T-helper 1 cell (primary cell): ENCODE measurements around the gene C22orf39.

Source experiments
- DNase-seq, 5 donors: peaks; one replicate each; pipeline ENCODE4 v3.0.0-alpha.2; 2012 to 2020
- total RNA-seq, 4 donors: gene quantifications; one replicate each; lab custom pipeline; 2026; lab: John Stamatoyannopoulos, UW

C22orf39 gene, protein sequence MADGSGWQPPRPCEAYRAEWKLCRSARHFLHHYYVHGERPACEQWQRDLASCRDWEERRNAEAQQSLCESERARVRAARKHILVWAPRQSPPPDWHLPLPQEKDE
- total RNA-seq = 15.6 to 29.4 (median 24.0) reads per million in 4 donors

DNA sequence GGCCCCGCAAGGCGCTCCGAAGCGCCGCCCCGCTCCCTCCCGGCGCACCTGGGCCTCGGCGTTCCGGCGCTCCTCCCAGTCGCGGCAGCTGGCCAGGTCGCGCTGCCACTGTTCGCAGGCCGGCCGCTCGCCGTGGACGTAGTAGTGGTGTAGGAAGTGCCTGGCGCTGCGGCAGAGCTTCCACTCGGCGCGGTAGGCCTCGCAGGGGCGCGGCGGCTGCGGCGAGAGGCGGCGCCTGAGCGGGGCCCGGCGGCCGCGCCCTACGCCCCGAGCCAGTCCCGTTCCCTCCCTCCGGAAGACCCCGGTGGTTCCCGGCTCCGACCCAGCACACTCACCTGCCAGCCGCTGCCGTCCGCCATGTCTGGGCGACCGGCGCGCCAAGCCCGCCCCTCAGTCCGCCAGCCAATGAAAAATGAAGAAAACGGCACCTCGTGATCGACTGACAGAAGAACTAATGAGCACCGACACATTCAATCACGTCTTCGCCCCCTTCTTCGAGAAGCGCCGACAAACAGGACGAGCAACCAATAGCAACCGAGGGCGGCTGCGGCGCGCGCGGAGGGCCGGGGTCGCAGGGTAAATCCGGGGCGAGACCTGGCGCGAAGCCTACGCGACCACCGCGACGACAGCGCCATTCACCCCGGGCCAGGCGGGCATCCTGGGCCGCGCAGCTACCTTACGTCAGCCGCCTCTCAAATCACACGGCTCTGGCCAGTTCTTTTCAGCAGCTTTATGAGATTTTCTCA lies at the start of gene C22orf39:
C22orf39 (minus strand) TSS at position 382 of the 746 bp plus-strand sequence; CDS start at position 359, 23 bp downstream.
- peak; percentile 78 to 93 (median 85) for DNase-seq

DNA sequence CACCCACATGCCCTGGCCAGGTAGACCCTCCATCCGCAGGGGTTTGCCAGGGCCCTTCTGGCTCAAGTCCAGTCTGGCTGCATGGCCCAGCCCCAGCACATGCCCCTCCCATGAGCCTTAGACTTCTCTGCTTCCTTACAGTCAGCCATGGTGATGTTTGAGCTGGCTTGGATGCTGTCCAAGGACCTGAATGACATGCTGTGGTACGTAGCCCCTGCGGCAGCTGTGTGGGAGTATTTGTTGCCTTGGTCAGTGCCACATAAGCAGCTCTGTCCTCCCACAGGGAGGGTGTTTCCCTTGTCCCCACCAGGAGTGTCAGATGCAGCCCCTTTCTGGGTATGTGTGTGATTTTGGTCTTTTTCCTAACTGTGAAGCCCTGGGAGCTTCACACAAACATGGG lies 49.7 kb upstream of the C22orf39 start:
- DNase-seq = no peak

DNA sequence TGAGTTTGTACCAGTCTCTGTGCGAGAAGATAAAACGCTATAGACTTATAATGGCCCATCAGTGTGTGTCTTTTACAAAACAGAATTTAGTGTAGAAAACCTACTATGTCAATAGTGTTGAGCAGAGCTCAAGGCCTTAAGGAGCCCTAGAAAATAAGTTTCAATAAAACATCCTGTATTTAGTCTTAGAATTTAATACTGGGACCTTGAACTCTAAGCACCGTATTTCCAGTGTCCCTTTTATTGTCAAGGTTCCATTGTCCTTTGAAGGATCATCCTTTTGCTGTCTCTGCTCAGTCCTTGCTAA lies 48.8 kb upstream of the C22orf39 start:
- DNase-seq = no peak

DNA sequence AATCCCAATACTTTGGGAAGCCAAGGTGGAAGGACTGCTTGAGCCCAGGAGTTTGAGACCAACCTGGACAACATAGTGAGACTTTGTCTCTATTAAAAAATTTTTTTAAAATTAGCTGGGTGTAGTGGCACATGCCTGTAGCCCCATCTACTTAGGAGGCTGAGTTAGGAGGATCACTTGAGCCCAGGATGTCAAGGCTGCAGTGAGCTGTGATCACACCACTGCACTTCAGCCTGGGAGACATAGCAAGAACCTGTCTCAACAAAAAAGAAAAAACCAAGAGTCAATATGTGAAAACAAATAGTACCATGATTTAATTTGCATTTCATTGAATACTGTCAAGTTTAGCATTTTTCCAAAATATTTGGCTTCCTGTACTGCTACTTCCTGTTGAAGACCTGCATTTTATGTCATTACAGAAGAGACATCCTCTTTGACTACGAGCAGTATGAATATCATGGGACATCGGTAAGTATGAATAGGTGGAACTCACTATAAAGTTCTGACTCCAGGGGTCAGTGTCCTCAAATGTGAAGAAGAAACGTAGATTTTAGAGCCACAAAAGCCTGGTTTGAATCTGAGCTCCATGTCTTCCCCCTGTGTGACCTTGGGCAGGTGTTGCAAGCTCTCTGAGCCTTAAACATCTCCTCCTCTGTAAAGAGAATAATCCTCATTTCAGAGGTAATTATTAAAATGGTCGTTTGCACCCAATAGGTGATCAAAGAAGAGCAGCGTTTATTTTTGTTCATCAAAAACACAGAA lies 48.2 kb upstream of the C22orf39 start:
- peak in 1 of 5 donors; percentile 38 for DNase-seq

DNA sequence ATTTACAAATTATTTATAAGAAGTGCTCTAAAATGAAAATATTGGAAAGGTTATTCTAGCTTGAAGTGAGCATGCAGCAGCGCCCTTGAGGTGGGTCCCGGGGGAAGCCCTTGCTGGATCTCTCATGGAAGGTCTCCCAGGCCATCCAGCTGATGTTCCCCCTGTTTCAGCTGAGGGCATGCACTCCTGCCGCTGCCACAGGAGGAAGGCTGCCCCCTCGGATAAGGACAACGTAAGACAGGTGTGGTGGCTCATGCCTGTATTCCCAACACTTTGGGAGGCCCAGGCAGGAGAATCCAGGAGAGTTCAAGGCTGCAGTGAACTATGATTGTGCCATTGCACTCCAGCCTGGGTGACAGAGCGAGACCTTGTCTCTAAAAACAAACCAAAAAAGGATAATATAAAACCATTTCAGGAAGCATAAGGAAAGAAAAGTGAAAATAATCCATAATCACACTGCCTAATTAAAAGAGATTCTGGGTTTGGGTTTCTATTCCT lies 47.2 kb upstream of the C22orf39 start:
- no peak for DNase-seq

DNA sequence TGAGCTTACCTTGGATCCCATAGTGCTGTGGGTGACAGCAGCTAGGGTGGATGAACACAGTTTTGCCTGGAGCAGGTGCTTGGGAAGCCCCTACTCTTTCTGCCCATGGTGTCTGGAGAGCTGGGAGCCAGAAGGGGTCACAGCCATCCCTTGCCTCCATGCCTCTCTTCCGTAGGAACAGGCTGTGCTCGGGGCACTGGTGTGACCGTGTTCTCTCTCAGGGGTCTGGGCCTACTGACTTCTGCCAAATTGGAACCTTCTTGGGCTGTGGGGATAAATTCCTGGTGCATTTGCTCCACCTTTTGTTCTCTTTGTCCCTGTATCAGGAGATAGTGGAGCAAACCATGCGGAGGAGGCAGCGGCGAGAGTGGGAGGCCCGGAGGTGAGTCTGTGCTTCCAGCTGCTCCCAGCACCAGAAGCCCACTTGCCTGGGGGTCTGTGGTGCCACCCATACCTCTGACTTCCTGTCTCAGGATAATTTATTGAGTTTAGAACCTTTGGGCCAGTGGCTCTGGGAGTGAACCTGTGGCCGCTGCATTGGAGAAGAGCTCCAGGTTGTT lies 46.6 kb upstream of the C22orf39 start:
- DNase-seq = no peak

DNA sequence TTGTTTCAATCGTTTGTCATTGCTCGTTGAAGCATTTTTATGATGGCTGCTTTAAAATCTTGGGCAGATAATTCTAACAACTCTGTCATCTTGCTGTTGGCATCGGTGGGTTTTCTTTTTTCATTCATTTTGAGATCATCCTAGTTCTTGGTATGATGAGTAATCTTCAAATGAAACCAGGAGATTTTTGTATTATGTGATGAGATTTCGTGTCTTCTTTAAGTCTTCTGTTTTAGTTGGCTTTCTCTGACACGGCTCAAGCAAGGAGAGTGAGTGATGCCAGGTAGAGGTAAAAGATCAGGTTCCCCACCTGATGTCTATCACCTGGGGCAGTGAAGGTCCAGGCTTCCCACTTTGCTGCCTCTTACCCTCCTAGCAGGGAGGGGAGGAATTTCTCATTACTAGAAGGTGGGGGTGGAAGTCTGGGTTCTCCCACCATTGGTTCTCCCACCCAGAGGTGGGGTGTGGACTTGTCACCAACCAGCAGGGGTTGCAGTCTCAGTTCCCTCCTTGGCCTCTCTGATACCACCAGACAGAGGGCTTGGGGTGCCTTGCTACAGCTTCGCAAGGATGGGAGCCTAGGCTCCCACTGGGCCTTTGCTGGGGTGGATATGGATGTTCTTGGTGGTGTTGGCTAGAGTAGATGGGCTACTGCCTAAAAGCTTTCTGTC lies 45.1 kb upstream of the C22orf39 start:
- DNase-seq = no peak

DNA sequence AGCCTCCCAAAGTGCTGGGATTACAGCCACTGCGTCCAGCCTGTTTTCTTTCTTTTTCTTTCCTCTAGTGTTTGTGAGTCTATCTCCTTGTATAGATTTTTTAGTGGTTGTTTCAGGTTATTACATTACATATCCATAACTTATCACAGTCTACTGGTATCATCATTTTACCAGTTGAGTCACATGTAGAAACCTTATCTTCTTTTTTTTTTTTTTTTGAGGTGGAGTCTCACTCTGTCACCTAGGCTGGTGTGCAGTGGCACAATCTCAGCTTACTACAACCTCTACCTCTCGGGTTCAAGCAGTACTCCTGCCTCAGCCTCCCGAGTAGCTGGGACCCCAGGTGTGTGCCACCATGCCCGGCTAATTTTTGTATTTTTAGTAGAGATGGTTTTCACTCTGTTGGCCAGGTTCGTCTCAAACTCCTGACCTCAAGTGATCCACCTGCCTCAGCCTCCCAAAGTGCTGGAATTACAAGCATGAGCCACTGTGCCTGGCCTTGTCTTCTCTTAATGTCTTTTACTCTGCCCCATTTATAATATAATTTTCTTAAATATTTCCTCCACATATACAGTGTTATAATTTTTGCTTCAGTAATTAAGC lies 43.2 kb upstream of the C22orf39 start:
- DNase-seq = no peak

DNA sequence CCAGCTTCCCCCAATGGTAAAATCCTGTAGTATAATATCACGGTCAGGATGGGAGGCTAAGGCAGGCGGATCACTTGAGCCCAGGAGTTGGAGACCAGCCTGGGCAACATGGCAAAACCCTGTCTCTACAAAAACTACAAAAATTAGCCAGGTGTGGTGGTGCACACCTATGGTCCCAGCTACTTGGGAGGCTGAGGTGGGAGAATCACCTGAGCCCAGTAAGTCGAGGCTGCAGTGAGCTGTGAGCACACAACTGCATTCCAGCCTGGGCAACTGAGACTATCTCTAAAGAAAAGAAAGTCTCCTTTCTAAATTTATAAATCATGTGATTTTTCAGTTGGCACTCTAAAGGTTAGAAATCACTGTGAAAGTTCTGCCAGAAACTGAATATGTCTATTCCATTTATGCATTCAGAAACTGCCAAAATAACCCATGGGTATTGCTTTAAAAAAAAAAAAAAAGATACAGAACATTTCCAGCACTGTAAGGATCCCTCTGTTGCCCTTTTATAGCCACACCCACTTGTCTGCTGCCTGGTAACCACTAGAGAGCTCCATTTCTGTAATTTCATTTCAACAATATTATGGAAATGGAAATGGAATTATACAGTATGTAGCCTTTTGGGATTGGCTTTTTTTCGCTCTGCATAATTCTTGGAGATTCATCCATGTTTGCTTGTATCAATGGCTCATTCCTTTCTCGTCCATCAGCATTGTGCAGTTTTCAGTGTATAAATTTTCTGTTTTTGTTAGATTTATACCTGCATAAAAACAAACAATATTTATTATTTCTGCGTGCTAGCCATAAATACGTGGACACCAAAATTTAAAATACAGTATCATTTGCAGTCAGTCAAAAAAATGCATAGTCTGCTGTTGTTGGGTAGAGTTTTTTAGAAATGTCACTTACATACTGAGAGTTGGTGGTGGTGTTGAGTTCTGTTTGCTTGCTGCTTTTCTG lies 41.7 kb upstream of the C22orf39 start:
- no peak for DNase-seq

DNA sequence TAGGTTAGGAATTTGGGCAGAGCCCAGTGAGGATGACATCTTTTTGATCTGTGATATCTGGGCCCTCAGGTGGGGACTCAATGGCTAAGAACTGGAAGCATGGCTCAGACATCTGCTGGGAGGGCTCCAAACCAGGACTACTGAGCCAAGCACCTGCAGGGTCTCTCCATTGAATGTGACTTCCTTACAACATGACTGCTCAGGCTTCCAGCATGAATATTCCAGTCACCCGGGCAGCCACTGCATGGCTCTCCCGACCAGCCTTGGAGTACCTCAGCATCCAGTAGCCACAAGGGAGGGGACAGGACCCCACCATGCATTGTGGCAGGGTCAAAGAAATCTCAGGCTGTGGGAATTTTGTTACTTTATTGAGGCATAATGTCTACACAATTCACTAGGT lies 40.8 kb upstream of the C22orf39 start:
- DNase-seq = no peak

DNA sequence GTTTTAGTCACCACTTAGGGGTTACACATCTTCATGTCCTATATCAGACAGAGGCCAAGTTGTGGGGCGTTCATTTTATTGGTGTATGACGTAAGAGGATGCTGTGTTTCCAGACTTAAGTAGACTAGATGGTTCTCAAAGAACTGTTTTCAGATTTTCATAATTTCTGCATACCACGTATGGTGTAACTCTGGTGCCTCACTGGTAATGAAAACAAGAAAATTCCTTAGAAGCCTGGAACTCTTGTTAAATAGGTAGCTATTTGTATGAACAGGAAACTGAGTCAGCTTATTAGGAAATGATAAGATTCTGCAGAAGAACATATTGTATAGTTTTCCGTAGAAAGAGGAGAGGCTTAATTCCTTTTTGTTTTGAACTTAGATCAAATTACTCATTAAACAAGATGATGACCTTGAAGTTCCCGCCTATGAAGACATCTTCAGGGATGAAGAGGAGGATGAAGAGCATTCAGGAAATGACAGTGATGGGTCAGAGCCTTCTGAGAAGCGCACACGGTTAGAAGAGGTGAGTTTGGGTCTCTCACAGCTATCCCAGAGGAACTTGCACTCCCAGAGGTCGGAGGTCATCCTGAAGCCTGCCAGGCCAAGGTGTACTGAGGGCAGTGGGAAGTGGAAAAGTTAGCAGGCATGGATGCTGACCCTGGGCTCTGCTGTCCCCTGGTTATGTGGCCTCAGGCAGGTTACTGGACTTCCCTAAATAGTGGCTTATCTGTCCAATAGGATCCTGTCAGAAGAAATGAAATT lies 36.2 kb upstream of the C22orf39 start:
- DNase-seq = no peak

DNA sequence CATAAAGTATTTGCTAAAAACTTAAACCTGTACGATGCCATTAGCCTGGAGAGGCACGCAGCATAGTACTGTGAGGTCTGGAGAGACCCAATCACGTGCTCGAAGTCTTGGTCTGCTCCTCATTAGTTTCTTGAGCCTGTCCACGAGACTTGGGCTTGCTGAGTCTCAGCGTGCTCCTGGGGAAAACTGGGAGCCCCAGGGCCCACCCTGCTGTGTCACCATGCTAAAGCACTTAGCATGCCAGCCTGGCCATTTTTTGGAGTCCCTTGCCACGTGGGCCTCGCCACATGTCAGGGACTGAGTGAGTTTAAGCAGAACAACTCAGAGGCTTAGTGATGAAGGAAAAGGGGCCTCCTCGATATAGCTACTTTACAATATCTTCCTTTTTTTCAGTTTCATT lies 34.8 kb upstream of the C22orf39 start:
- no peak for DNase-seq

DNA sequence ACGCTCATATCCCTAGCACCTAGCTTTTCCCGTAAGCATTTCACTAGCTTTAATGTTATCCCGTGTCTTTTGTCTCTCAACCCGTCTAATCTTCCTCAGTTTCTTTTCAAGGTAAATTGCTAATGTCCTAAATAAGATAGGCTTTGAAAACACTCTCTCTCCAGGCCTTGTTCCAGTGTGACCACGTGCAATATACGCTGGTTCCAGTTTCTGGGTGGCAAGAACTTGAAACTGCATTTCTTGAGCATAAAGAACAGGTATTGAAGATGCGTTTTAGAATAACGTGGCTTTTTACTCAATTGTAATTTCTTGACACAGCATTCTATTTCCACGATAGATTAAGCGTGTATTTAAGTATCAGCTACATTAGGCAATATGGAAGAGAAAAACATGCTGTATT lies 33.3 kb upstream of the C22orf39 start:
- no peak for DNase-seq

DNA sequence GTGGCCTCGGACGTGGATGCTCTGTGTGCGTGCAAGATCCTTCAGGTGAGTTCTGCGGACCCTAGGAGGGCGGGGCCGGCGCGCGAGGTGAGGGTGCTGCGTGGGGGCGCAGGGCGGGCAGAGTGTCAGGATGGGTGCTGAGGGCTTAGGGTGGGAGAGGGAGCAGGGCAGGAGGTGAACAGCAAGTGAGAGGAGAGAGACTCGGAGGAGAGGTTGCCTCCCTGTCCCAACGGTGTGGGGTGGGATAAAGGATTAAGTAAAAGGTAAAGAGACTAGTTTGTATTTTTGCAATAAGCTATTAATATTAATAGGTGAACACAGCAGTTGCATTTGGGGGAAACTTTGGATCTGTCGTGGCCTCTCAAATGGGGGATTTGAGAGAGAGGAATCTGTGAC lies 32.7 kb upstream of the C22orf39 start:
- no peak for DNase-seq

DNA sequence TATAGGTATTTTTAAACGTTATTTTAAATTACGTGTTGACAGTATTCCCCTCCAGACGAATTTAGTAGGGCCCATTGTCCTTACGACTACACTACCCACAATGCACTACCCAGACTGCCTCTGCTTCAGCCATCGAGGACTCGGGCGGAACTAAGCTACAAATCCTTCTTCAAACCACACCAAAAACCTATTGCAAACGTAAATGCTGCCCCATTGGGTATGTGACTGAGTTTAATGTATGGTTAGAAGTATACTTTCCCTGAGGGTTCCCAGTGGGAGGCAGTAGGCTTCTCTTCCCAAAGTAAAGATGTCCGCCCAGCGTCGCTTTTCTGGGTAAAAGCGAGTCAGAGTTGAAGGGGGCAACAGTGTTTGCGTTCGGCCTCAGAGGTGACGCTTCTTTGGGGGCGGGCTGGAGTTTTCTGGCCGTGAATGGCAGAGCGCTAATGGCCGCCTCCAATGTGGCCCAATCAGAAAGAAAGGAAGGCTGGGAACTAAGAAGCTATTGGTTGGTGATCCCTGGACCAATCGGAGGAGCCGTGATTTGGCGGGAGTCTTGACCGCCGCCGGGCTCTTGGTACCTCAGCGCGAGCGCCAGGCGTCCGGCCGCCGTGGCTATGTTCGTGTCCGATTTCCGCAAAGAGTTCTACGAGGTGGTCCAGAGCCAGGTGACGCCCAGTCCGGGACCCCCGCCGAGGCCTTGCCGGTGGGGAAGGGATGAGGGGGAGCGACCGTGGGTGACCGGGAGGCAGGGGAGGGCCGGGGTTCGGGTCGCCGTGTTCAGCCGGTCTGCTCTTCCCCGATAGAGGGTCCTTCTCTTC lies 32.1 kb upstream of the C22orf39 start, which contains the start of gene CDC45:
CDC45 (plus strand) TSS at position 566 of the 818 bp plus-strand sequence; CDS start at position 615, 49 bp downstream.
- peak; percentile 84 to 97 (median 91) for DNase-seq

DNA sequence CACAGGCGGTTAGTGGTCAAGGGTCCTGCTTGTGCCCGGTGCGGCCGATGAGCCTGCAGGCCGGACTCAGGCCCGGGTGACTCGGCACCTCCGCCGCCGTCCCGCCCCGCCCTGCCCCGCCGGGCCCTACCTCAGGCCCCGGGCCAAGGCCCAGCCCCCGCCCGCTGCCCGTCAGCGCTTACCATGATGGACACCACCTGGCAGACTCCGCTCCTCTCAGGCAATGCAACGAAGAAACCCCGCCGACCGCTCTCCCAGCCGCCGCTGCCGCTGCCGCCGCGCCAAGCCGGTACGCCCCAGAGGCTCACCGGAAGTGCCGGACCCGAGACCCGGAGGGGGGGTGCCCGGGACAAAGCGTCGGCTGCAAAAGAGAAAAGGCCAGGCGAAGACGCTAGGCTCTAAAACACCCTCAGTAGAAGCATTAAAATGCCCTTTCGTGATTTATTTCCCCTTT lies 31.4 kb upstream of the C22orf39 start, which contains the start of gene UFD1:
UFD1 (minus strand) TSS at position 293 of the 454 bp plus-strand sequence; CDS start at position 185, 108 bp downstream.
- DNase-seq = peak; percentile 65 to 85 (median 75)

DNA sequence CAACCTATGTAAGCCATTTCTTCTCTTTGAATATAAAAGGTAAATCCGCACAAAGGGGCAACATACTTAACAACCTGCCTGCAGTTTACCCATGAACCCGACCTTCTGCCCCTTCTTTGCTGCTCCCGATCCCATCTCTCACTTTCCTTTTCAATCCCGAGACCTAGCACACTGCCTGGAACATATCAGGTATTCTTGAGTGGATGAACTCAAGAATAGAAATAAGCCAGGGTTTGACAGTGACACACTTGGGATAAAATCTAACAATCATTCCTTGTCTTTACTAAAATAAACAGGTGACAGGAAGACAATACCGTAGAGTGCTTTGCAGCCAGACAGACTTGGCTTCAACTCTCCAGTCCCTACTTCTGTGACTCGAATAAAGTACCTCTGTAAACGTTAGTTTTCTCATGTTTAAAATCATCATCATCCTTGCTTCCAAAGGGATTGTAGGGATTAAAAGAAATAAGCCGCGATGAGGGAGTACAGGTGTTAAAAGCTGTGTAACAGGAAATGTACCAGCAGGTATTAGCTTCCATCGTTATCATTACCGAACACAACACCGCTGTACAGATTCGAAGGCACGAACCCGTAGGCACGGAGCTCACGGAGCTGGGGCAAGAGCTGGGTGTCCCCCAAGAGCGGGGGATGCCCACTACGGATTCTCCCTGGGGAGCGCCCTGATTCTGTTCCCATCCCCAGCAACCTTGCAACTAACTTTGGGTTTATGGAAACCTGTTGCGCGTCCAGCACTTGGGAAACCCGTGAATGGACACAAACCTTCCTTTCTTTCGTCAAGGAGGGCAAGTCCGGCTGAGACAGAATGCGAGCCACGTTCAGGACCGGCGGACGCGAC lies 30.8 kb upstream of the C22orf39 start:
- peak in 3 of 5 donors; percentile 9 to 13 (median 11) for DNase-seq
